ENCODE data around the gene SEMA3D. TPM values are rescaled to one million over a fixed set of nuclear protein-coding genes. Genes with fewer than 3 reads are reported as not detected.

SEMA3D gene
- total RNA-seq, 1 donor from 2014 or later, result 1.4 TPM

DNA sequence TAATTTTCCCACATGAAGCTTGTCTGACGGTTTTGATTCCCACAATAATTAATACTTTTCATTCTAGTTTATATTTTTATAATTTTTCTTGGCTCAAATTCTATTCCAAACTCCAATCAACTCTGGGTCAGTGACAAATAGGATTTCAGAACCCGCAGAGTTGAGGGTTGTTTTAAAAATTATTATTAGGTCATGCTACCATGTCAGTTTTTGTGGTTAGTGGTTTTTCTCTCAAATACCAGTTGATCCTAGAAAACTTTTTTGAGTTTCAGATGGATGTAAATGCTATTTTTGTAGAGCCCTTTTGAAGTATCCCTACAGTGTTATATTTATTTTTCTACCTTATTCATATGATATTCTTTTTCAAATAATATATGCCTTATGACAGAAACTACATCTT is 237.4 kb downstream of the SEMA3D start:
- DNase-seq (ENCODE audit: low spot score), result no peak
- peaks cover 15% of the 10 kb centered on the region for H3K4me1 Mint-ChIP-seq (ENCODE audit: low read depth)
- H3K36me3 Mint-ChIP-seq (ENCODE audit: low read depth), result peaks cover 1% of the 10 kb centered on the region
- no peaks in the 10 kb centered on the region for H3K27me3 Mint-ChIP-seq (ENCODE audit: low read depth)
- no peaks in the 10 kb centered on the region for H3K9me3 Mint-ChIP-seq (ENCODE audit: low read depth)
- no peak overlapping the region for H3K4me3 Mint-ChIP-seq (ENCODE audit: unreplicated experiment)
- no peak overlapping the region for H3K27ac Mint-ChIP-seq (ENCODE audit: unreplicated experiment)
- no peak for TF ChIP-seq CTCF (IDR thresholded peaks at IDR 0.05)

DNA sequence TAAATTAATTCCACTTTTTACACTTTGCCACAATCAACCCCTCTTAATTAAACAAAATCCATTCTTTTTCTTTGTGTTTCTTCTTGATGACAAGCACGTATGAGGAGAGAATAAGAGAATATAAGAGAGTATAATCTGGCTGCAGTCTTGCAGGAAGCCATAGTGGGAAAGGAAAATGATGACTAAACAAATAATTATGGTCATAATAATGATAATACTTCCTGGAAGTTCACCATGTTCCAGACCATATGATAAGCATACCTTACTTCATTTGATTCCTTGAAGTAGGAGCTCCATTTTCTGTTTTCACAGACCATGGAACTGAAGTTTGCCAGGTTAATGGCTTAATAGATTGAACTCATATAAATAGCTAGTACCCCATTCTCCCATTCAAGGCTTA is 237.8 kb downstream of the SEMA3D start:
- Mint-ChIP-seq H3K4me3 (ENCODE audit: unreplicated experiment) (no peak overlapping the region), H3K9me3 (ENCODE audit: low read depth) (no peaks in the 10 kb centered on the region), H3K27me3 (ENCODE audit: low read depth) (no peaks in the 10 kb centered on the region), H3K36me3 (ENCODE audit: low read depth) (peaks cover 1% of the 10 kb centered on the region), H3K4me1 (ENCODE audit: low read depth) (peaks cover 15% of the 10 kb centered on the region), H3K27ac (ENCODE audit: unreplicated experiment) (no peak overlapping the region)
- TF ChIP-seq CTCF (IDR thresholded peaks at IDR 0.05), result no peak
- no peak for DNase-seq (ENCODE audit: low spot score)

- DNase-seq (ENCODE audit: low spot score), result no peak
- Mint-ChIP-seq H3K27ac (ENCODE audit: unreplicated experiment) (no peak overlapping the region), H3K4me1 (ENCODE audit: low read depth) (peaks cover 15% of the 10 kb centered on the region), H3K27me3 (ENCODE audit: low read depth) (no peaks in the 10 kb centered on the region), H3K36me3 (ENCODE audit: low read depth) (peaks cover 1% of the 10 kb centered on the region), H3K4me3 (ENCODE audit: unreplicated experiment) (no peak overlapping the region), H3K9me3 (ENCODE audit: low read depth) (no peaks in the 10 kb centered on the region)
- no peak for TF ChIP-seq CTCF (IDR thresholded peaks at IDR 0.05)
These were observed 238.2 kb downstream of the SEMA3D start for GRCh38 chr7:84948634-84949033.

GRCh38 chr7:84946549-84946948 is 240.3 kb downstream of the SEMA3D start:
- Mint-ChIP-seq H3K36me3 (ENCODE audit: low read depth) (no peaks in the 10 kb centered on the region), H3K27me3 (ENCODE audit: low read depth) (no peaks in the 10 kb centered on the region), H3K27ac (ENCODE audit: unreplicated experiment) (no peak overlapping the region), H3K9me3 (ENCODE audit: low read depth) (no peaks in the 10 kb centered on the region), H3K4me3 (ENCODE audit: unreplicated experiment) (no peak overlapping the region), H3K4me1 (ENCODE audit: low read depth) (peaks cover 15% of the 10 kb centered on the region)
- TF ChIP-seq CTCF (IDR thresholded peaks at IDR 0.05), result no peak
- DNase-seq (ENCODE audit: low spot score), result no peak
